Suppressor macrophage treated with lipopolysaccharide for 4 hours (primary cell): ENCODE data around the gene NAA60.

Experiments used
- DNase-seq: peaks from one replicate; pipeline ENCODE4 v3.0.0-alpha.2; 2020

NAA60 gene

DNA sequence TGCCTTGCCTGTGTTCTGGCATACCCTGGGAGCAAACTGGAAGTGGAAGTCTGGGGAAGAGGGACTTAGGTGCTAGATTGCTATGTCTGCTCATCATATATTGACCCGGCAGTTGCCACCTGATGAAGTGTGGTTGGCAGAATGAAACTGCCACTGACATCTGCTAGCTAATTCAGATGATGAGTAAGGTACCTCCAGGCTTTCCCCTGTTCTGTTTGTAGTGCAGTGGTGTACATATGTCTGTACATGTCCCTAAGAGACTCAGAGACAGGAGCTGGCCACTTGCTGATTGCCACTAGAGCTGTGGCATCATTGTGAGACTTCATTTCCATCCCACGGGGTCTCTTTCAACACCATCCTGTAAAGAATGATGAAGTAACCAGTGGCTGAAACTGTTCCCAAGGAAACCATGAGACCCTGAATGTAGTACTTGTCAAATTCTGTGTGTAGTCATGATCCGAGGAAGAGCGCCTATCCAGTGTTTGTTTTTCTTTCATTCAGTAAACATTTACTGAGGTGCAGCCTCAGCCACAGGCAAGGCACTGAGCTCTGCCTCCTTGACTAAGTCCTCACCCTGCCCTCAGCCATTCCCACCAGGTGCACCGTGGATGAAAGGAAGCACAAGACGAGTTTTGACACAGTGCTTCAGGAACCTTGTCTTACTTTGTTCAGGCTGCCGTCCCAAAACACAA, 70.6 kb downstream of the NAA60 start:
- DNase-seq: no peak

DNA sequence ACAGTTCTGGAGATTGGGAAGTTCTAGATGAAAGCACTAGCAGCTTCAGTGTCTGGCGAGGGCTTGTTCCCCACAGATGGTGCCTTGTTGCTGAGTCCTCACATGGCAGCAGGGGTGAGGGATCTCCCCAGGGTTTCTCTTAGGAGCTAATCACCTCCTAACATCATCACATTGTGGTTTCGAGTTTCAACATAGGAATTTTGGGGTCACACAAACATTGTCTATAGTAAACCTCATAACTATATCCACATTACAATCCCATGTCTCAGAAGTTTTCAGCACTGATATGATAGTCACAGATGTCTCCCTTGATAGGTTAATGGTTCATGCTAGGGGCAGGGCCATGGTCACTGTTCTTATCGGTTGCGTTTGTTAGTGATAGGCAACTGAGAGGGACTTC, 71.1 kb downstream of the NAA60 start:
- no peak for DNase-seq

DNA sequence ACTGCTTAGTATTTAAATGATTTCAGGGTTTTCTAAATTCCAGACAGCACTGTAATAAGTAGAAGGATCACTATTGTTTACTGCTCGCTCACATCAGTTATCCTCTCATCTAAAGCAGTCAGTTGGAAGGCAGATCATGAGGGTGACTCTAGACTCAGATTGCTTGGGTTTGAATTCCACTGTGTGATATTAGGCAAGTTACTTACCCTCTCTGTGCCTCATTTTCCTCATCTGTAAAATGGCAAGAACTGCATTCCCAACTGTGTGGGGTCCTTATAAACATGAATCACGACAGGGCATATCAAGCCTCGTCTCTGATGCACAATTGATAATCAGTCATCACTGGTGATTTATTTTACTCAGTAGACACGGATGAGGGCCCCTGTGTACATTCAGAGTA, 72.4 kb downstream of the NAA60 start:
- DNase-seq: no peak

DNA sequence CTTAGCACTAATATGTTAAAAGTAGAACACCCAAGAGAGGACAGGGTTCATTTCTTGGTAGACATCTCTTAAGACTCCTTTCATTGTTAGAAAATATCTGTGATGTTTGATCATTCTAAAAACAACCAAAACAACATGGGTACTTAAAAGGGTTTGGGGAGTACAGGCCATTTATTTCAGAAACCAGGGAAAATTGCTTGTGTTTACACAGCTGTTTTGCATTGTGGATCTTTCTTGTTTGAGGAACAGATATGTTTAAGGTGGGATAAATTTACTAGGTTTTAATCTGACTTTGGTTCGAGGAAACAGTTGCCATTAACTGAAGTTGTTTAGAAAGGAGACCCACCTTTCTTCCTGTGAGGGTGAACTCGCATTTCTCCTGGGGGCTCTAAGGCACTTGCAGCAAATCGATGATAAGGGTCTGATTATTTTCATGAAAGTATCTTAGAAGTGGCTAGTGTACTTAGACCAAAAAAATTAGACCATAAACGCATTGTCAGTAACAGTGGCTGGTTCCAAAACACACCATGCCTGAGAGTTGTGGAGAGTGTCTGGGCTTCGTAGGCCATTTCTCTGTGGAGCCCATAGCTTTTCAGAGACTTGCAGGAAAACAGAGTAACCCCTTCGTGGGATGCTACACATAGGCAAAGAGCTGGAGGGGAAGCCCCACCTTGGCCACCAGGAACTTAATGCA, 75.0 kb downstream of the NAA60 start:
- DNase-seq: no peak

DNA sequence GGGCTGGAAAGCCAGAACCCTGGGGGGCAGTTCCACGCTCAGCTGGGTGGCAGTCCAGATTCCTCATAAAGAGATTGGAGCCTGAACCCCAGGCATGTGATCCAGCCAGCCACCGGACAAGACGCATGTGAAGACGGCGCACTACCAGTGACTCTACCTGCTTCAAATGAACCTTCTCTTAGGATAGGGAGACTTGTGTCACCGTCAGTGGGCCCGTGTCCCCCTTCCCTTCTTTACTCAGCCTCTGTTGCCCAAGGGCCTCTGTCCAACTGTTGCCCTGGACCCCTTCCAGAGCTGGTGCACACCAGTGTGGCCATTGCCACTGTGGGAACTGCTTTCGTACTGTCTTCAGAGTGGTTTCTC, 75.5 kb downstream of the NAA60 start:
- no peak for DNase-seq

DNA sequence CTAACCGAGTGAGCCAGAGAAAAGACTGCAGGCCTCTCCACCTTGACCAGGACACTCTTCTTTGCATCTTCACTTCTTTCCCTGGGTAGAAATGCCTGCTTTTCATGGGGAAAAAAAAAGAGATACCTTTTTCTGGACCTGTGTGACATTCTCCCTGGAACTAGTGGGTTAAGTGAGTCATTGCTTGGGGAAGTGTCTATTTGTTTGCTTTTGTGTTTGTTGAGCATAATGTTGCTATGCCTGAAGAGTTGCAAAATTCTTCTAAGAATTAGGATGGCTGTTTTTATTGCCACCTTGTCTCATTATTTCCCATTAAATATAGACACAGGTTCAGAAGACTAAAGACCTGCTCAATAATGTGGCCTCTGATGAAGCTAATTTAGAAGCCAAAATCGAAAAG, 76.1 kb downstream of the NAA60 start:
- no peak for DNase-seq

DNA sequence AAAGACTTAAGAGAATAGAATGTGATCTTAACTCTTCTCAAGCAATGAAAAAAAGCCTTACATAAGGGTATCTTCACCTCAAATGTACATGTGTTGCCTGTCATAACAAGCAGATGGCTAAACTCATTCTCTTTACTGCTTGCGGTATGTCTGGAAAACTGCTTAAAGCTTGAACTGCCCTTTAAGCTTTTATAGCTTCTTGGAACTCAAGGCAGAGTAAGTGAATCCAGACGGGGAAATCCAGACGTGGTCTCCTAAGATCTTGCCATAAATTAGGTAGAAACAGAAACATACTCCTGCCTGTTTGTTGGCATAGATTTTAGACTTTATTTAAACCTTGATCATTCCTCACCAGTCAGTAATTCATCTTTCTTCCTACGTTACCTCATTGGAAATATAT, 76.9 kb downstream of the NAA60 start:
- DNase-seq: no peak

DNA sequence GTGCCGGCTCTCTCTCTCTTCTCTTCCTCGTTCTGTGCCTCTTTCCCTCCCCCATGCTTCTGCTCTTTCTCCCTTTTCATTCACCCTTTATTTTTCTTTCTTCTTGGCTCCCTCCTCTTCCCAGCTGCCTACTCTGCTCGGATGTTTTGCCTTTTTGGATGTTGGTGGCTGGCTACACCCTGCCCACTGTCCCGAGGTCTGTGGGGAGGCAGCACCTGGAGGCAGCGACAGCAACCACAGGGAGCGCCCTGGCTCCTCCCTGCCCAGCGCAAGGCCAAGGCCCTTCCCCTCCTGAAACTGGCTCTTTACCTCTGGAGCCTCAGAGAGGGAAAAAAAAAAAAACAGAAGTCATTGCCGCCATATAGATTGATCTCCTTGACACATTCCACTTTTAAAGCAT, 77.4 kb downstream of the NAA60 start:
- no peak for DNase-seq

DNA sequence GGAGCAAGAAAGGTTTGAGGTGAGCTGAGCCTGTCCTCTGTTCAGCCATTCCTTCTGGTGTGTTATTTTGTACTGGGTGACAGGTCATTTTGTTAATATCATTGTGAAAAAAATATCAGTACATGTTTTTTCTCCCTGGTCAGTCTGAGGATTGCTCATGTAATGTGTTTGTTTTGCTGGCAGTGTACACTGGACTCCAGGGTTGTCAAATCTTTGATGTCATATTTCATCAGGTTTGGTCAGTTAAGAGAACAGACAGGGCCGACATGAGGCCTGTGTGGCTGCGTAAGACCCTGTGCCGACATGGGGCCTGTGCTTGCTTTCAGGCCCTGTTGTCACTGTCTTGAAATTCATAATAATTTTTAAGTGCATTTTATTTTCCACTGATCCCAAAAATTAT, 79.8 kb downstream of the NAA60 start:
- DNase-seq: no peak

DNA sequence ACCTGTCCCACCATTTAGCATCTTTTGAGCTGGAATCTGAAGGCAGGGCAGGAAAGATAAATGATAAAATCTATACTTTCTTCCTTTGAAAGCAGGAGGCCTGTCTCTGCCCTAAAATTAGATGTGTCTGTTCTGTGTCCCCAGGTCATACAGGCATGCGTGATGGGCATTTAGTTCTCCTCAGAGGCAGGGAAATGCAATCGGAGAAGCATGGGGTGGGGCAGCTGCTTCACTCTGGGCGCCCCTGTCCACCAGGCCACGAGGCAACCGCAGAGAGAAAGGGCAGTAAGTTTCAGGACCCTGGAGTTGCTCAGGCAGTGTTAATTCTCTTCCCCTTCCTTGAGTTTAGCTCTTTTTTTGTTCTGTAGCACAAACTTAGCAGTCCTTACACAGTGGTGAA, 82.5 kb downstream of the NAA60 start:
- no peak for DNase-seq

DNA sequence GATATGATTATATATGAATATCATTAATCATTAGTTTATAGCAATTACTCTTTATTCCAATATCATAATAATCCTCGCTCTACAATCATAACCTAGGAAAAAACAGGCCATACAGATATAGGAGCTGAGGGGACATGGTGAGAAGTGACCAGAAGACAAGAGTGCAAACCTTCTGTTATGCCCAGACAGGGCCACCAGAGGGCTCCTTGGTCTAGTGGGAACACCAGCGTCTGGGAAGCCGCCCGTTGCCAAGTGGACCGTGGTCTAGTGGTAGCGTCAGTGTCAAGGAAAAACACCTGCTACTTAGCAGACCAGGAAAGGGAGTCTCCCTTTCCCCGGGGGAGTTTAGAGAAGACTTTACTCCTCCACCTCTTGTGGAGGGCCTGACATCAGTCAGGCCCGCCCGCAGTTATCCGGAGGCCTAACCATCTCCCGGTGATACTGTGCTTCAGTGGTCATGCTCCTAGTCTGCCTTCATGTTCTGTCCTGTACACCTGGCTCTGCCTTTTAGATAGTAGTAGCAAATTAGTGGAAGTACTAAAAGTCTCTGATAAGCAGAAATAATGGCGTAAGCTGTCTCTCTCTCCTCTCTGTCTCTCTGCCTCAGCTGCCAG, 83.8 kb downstream of the NAA60 start:
- DNase-seq: peak; percentile 64

DNA sequence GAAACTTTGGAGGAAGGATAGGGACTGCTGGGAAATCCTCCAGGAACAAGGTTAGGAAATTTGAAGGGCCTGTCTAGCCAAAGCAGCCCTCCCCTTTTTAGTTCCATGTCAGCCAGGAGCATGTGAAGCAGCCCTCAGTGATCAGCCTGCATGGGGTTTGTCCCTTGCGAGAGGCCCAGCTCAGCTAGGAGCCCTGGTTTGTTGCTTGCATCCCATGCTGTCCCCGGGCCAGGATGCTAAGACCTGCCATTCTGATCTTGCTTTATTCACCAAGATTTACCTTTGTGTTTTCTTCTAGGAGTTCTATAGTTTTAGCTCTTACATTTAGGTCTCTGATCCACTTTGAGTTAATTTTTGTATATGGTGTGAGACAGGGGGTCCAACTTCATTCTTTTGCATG, 84.9 kb downstream of the NAA60 start:
- no peak for DNase-seq

DNA sequence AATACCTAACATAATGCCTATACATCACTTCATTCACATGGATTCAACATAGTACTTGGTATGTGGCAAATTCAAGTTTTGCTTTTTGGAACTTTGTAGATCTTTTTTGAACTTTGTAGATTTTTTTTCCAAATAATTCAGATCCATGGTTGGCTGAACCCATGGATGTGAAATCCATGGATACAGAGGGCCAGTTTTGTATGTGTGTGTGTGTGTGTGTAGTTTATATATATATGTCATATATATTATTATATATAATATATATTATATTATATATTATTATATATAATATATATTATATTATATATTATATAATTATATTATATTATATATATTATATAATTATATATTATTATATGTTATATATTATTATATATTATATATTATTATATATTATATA, 85.7 kb downstream of the NAA60 start:
- DNase-seq: no peak

DNA sequence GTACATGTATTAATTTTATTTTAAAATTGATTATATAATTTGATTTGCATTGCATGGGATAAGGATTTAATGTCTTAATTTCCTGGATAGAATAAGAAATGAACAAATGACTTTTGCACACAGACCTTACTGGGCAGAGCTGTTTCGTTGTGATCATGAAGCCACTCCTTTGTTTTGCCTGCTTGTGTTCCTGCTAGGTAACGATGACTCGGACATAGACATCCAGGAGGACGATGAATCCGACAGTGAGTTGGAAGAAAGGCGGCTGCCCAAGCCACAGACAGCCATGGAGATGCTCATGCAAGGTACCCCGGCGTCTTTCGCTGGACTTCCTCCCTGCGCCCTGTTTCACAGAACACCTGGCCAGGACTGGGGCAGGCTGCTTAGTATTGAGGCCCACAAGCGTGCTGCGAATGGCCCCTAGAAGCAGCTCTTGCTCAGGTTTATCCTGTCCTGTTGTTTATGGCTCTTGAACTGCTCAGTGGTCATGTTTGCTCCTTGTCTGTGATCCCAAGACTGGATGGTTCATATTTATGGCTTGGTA, 87.0 kb downstream of the NAA60 start:
- DNase-seq: no peak

DNA sequence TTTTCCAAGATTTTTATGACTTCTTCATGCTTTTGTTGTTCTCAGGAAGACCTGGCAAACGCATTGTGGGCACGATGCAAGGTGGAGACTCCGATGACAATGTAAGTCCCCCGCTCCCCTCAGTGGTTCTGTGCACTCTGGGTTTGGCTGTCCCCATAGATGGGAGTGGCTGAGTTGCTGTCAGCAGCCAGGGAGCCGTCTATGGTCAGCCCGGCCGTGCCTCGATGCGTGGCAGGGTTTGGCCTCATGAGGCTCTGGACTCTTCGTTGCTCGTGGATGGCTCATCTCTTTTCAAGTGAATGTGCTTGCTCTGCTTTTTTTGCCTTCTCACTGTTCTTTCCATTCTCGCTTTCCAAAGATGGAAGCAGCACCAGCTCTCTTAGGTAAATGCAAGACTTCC, 89.3 kb downstream of the NAA60 start:
- DNase-seq: no peak

DNA sequence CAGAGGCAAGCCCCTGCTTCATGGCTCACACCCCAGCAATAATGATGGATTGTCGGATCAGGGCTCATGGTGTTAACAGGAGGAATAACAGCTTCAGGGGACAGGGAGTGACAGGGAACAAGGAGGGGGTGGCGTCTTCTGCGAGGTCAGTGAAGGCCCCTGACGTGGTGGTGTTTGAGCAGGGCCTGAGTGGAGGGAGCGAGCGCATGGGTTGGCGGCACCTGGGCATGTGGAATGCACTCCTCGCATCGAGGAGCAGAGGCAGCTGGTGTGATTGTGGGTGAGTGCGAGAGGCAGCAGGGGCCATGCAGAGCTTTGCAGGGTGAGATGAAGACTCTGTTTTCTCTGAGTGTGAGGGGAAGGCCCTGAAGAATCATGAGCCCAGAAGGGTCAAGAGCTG, 90.6 kb downstream of the NAA60 start:
- no peak for DNase-seq

DNA sequence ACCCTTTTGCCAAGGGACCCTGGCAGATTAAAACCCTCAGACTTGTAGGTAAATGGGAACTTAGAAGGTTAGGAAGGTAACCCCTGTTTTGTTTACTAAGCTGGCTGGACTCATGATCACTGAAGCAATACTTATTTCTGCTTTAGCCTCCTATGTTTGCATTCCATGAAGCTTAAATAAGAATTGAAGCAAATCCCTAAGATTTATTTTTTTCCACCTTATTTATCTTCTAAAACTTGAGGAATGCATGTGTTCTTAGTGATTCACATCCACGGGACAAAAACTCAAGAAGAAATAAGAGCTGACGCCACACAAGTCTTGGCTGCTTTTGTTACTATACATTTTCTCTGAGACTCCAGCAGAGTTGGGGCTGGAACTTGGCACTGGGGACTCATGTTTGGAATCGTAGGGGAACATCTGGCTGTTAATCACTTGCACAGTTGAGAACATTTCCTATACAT, 92.8 kb downstream of the NAA60 start:
- DNase-seq: no peak
